Measurements from ENCODE around the gene CENPX. TPM values are rescaled to one million over a fixed set of nuclear protein-coding genes. Genes with fewer than 3 reads are reported as not detected.

The CENPX gene
- total RNA-seq, 1 experiment from 2014 or later, result 77.9 TPM

- Histone ChIP-seq H2BK12ac (ENCODE audit: insufficient read length, low read depth, low read length) (no peak overlapping the region), H3K4me1 (ENCODE audit: insufficient read depth, low read length) (no peaks in the 10 kb centered on the region; the same call in 1 of the 2 replicates), H4K20me1 (ENCODE audit: control insufficient read depth, insufficient read depth, insufficient read length) (no peaks in the 10 kb centered on the region), H3K27me3 (ENCODE audit: insufficient read depth, low read length) (no peaks in the 10 kb centered on the region), H2BK5ac (ENCODE audit: insufficient read length, low read length) (no peak overlapping the region), H3K14ac (ENCODE audit: insufficient read depth, low read length) (no peak overlapping the region), H3K9ac (ENCODE audit: extremely low read depth, insufficient read length, low read length) (no peak overlapping the region), H3K27ac (ENCODE audit: insufficient read length, low read depth, low read length) (no peak overlapping the region), H3K79me1 (ENCODE audit: insufficient read depth, low read depth, low read length, poor library complexity, severe bottlenecking) (no peaks in the 10 kb centered on the region), H3K56ac (ENCODE audit: insufficient read length, low read depth, low read length) (no peak overlapping the region), H2BK20ac (ENCODE audit: low read depth, low read length, poor library complexity, severe bottlenecking) (no peak overlapping the region), H4K8ac (replicated peaks; ENCODE audit: insufficient read length, low read depth, low read length) (no peak overlapping the region), H3K23me2 (ENCODE audit: insufficient read length, low read depth, low read length, poor library complexity, severe bottlenecking) (no peaks in the 10 kb centered on the region), H4K91ac (ENCODE audit: insufficient read length, low read depth, low read length) (no peak overlapping the region), H3K4ac (ENCODE audit: low read depth, low read length) (no peak overlapping the region), H3K18ac (ENCODE audit: insufficient read length, low read depth, low read length) (no peak overlapping the region), H3K23ac (ENCODE audit: insufficient read length, low read depth, low read length) (no peak overlapping the region), H3K79me2 (ENCODE audit: insufficient read depth, low read length) (no peaks in the 10 kb centered on the region), H2AFZ (ENCODE audit: low read length) (no peak overlapping the region), H4K5ac (ENCODE audit: insufficient read length, low read depth, low read length) (no peak overlapping the region), H3K9me3 (ENCODE audit: control insufficient read depth, low read depth, low read length) (no peaks in the 10 kb centered on the region), H3T11ph (ENCODE audit: low read length) (no peak overlapping the region), H3K4me2 (ENCODE audit: insufficient read depth, insufficient read length, low read length) (no peak overlapping the region), H2AK5ac (ENCODE audit: insufficient read length, low read length) (no peak overlapping the region), H2BK120ac (ENCODE audit: low read depth, low read length, poor library complexity, severe bottlenecking) (no peak overlapping the region), H2BK15ac (ENCODE audit: low read depth, low read length) (no peak overlapping the region)
- no peak for DNase-seq
- no peak overlapping the region for H3K4me3 Mint-ChIP-seq
- H3K27ac Mint-ChIP-seq, result no peak overlapping the region; a peak in 1 of 7 replicates
- no peaks in the 10 kb centered on the region; the same call in none of the 2 replicates for H3K27me3 Mint-ChIP-seq (ENCODE audit: low read depth)
- peaks cover 6 to 25% (median 21%) of the 10 kb centered on the region in 3 experiments; a peak in 6 of 7 replicates for H3K36me3 Mint-ChIP-seq (ENCODE audit: insufficient read depth in 1 of 3, low read depth in 3 of 3)
- peaks cover 18 to 26% of the 10 kb centered on the region in 2 experiments for H3K4me1 Mint-ChIP-seq
- WGBS (ENCODE audit: extremely low coverage, insufficient read length, low lambda C conversion rate), result no CpG with 5 or more reads among the region's 14 CpGs
- H3K9me3 Mint-ChIP-seq, result no peaks in the 10 kb centered on the region; a peak in 1 of 5 replicates
- TF ChIP-seq CTCF (conservative IDR thresholded peaks at IDR 0.05), result no peak
Observed at GRCh38 chr17:82045936-82046484, 23.3 kb upstream of the CENPX start.

Data from H9 (cell line).